HepG2 (cell line): Measurements from ENCODE around the gene MYH7. TPM values are rescaled to one million over a fixed set of nuclear protein-coding genes. Genes with fewer than 3 reads are reported as not detected.

ENCODE experiments used
- ARID2 ChIP-seq: sonication (generic); formaldehyde crosslinking; IDR thresholded peaks from 2 replicates; pipeline ENCODE4 v1.8.1; 2022; ENCODE audit warnings: mild to moderate bottlenecking, missing genetic modification reagents, borderline replicate concordance
- CC2D1A ChIP-seq: sonication (generic); formaldehyde crosslinking; IDR thresholded peaks from 2 replicates; pipeline ENCODE4 v1.8.1; 2023; ENCODE audit warnings: mild to moderate bottlenecking, missing genetic modification reagents
- CEBPB ChIP-seq: IDR thresholded peaks from 2 replicates; pipeline ENCODE4 v1.6.1; 2011; ENCODE audit warnings: low read depth, low read length, improper control_type of control experiment, borderline replicate concordance
- FOXA1 ChIP-seq, 2 experiments: fragments of 450-650 bp in 1 of 2; sonication (generic) in 1 of 2; formaldehyde crosslinking in 1 of 2; IDR thresholded peaks; 2 replicates each; pipeline versions ENCODE4 v1.4.0 to v1.6.1; 2016 to 2020; ENCODE audit warnings: missing genetic modification reagents in 1 of 2
- FOXO1 ChIP-seq: sonication (generic); formaldehyde crosslinking; IDR thresholded peaks from 2 replicates; pipeline ENCODE4 v1.4.0; 2020; ENCODE audit warnings: missing genetic modification reagents
- JARID2 ChIP-seq: sonication (generic); formaldehyde crosslinking; IDR thresholded peaks from 2 replicates; pipeline ENCODE4 v1.8.1; 2023; ENCODE audit warnings: missing genetic modification reagents, inconsistent platforms; ENCODE audit not compliant: insufficient replicate concordance
- KDM3A ChIP-seq: IDR thresholded peaks from 2 replicates; pipeline ENCODE4 v1.6.1; 2018; ENCODE audit warnings: low read depth, missing compliant biosample characterization
- MTA3 ChIP-seq: sonication (generic); formaldehyde crosslinking; IDR thresholded peaks from 2 replicates; pipeline ENCODE4 v1.4.0; 2020; ENCODE audit warnings: missing genetic modification reagents
- NFIB ChIP-seq: sonication (generic); formaldehyde crosslinking; IDR thresholded peaks from 2 replicates; pipeline ENCODE4 v1.9.0; 2021; ENCODE audit warnings: missing genetic modification reagents, mild to moderate bottlenecking, borderline replicate concordance
- NFRKB ChIP-seq: fragments of 450-650 bp; IDR thresholded peaks from 2 replicates; pipeline ENCODE4 v1.6.1; 2017
- PATZ1 ChIP-seq: sonication (generic); formaldehyde crosslinking; IDR thresholded peaks from 2 replicates; pipeline ENCODE4 v1.4.0; 2020; ENCODE audit warnings: missing genetic modification reagents
- U2AF2 ChIP-seq: fragments of 200-400 bp; formaldehyde crosslinking; IDR thresholded peaks from 2 replicates; pipeline ENCODE4 v1.6.1; 2017; ENCODE audit warnings: low read depth, mild to moderate bottlenecking, low read length
- ZBTB14 ChIP-seq: sonication (generic); formaldehyde crosslinking; IDR thresholded peaks from 2 replicates; pipeline ENCODE4 v1.4.0; 2020; ENCODE audit warnings: missing genetic modification reagents
- ZMAT3 ChIP-seq: sonication (generic); formaldehyde crosslinking; conservative IDR thresholded peaks from 2 replicates; pipeline ENCODE4 v1.7.0; 2021; ENCODE audit warnings: missing genetic modification reagents
- ZMYM4 ChIP-seq: sonication (generic); formaldehyde crosslinking; IDR thresholded peaks from 2 replicates; pipeline ENCODE4 v1.8.1; 2023; ENCODE audit warnings: mild to moderate bottlenecking, missing genetic modification reagents
- ZNF260 ChIP-seq: sonication (generic); formaldehyde crosslinking; IDR thresholded peaks from 2 replicates; pipeline ENCODE4 v1.4.0; 2020; ENCODE audit warnings: missing genetic modification reagents, low read depth, mild to moderate bottlenecking, borderline replicate concordance
- ZNF382 ChIP-seq: sonication (generic); formaldehyde crosslinking; IDR thresholded peaks from 2 replicates; pipeline ENCODE4 v1.5.0; 2020; ENCODE audit warnings: missing genetic modification reagents, mild to moderate bottlenecking, borderline replicate concordance
- ZNF644 ChIP-seq: IDR thresholded peaks from 2 replicates; pipeline ENCODE4 v1.6.1; 2016; ENCODE audit warnings: low read depth
- ZSCAN12 ChIP-seq: sonication (generic); formaldehyde crosslinking; IDR thresholded peaks from 2 replicates; pipeline ENCODE4 v1.9.0; 2021; ENCODE audit warnings: mild to moderate bottlenecking, missing genetic modification reagents
- polyA plus RNA-seq, 8 experiments: library from polyadenylated mRNA; depleted of rRNA in 3 of 8; stranded (reverse) in 7 of 8; unstranded in 1 of 8; fragments of >200 nt; fragmentation: Illumina TruSeq in 4 of 8; extraction: Trizol in 4 of 8; gene quantifications; 2 replicates each; pipeline versions ENCODE4 v1.2.1 to v1.2.3, GENCODE V29; 2011 to 2016; ENCODE audit warnings: low read depth in 4 of 8, missing spikeins in 1 of 8, mixed read lengths in 1 of 8; ENCODE audit not compliant: insufficient read depth in 1 of 8
- total RNA-seq, 5 experiments: library from RNA; depleted of rRNA; stranded (reverse); fragments of >200 nt; fragmentation: Illumina TruSeq; extraction: Trizol; gene quantifications; 2 replicates each; pipeline ENCODE4 v1.2.3, GENCODE V29; 2016; ENCODE audit warnings: low read depth in 1 of 5
- TF ChIP-seq, protein P1 (sequence below): sonication (generic); formaldehyde crosslinking; IDR thresholded peaks from 2 replicates; pipeline ENCODE4 v1.5.0; 2020; ENCODE audit warnings: missing genetic modification reagents, mild to moderate bottlenecking, borderline replicate concordance
- TF ChIP-seq, protein P2 (sequence below): sonication (generic); formaldehyde crosslinking; IDR thresholded peaks from 2 replicates; pipeline ENCODE4 v1.5.1; 2020; ENCODE audit warnings: missing genetic modification reagents, mild to moderate bottlenecking, borderline replicate concordance
- TF ChIP-seq, protein P3 (sequence below): sonication (generic); formaldehyde crosslinking; IDR thresholded peaks from 2 replicates; pipeline ENCODE4 v1.4.0; 2020; ENCODE audit warnings: mild to moderate bottlenecking, missing genetic modification reagents
- TF ChIP-seq, protein P4 (sequence below): sonication (generic); formaldehyde crosslinking; IDR thresholded peaks from 2 replicates; pipeline ENCODE4 v1.4.0; 2020; ENCODE audit warnings: missing genetic modification reagents; ENCODE audit errors: not compliant biosample characterization

MYH7 gene
- total and polyA plus RNA-seq, 2 of the 13 experiments (the other 11 are each of a cell fraction or from before 2014, with no cell fraction given), result 0.04 TPM; not detected in 1

DNA sequence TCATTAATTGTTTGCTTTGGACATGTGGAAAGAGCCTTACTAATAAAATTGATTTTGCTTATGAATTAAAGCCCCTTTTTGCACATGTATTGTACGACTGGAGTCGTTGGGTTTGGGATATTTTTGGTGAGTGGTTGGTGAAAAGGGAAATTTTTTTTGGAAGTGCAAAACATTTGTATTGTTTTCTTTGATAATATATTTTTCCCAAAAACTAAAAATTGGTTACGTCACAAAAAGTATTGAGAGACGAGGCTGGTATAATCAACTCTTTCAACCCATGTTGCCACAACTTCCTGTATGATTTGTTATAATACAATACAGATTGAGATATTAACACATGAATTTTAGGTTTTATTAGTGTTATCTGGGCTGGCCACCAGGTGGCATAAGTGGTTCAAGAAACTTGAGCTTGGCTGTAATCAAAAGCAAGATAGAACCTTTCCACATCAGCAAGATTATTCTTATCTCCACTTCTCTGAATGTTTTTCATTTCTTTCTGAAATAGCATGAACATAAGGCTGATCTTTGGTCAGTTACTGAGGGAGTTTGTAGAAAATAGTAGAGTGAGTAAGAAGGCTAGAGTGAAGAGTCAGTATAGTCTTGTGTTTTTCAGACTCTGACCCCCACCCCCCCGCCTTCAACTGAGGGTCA lies 42.8 kb upstream of the MYH7 start (continued):
- TF ChIP-seq ZBTB14 (CRISPR knock-in tag) (no peak), PATZ1 (CRISPR knock-in tag) (peak; percentile 38; the same call in 1 of the 2 replicates), ARID2 (CRISPR knock-in tag) (no peak), NFRKB (no peak), CC2D1A (no peak), CEBPB (no peak), ZSCAN12 (CRISPR knock-in tag) (no peak), ZMAT3 (CRISPR knock-in tag) (no peak; the same call in 1 of the 2 replicates), FOXO1 (CRISPR knock-in tag) (no peak; the same call in 1 of the 2 replicates), MTA3 (no peak), KDM3A (CRISPR knock-in tag) (0 out of 2 replicates have a peak, but pooled peaks have one; percentile 52), ZNF382 (CRISPR knock-in tag) (no peak), ZNF644 (CRISPR knock-in tag) (no peak), ZNF260 (CRISPR knock-in tag) (no peak), FOXA1 (IDR thresholded peaks at IDR 0.05) (no peak), FOXA1 (CRISPR knock-in tag; IDR thresholded peaks at IDR 0.05) (0 out of 2 replicates have a peak, but pooled peaks have one; percentile 18), U2AF2 (no peak), NFIB (CRISPR knock-in tag) (no peak), JARID2 (CRISPR knock-in tag) (no peak), ZMYM4 (CRISPR knock-in tag) (no peak)
- TF ChIP-seq, protein P1, sequence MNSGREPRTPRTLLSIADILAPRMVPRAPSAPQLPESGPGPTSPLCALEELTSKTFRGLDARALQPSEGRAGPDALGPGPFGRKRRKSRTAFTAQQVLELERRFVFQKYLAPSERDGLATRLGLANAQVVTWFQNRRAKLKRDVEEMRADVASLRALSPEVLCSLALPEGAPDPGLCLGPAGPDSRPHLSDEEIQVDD (CRISPR knock-in tag), result no peak
- TF ChIP-seq, protein P2, sequence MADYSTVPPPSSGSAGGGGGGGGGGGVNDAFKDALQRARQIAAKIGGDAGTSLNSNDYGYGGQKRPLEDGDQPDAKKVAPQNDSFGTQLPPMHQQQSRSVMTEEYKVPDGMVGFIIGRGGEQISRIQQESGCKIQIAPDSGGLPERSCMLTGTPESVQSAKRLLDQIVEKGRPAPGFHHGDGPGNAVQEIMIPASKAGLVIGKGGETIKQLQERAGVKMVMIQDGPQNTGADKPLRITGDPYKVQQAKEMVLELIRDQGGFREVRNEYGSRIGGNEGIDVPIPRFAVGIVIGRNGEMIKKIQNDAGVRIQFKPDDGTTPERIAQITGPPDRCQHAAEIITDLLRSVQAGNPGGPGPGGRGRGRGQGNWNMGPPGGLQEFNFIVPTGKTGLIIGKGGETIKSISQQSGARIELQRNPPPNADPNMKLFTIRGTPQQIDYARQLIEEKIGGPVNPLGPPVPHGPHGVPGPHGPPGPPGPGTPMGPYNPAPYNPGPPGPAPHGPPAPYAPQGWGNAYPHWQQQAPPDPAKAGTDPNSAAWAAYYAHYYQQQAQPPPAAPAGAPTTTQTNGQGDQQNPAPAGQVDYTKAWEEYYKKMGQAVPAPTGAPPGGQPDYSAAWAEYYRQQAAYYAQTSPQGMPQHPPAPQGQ (CRISPR knock-in tag), result no peak
- TF ChIP-seq, protein P3, sequence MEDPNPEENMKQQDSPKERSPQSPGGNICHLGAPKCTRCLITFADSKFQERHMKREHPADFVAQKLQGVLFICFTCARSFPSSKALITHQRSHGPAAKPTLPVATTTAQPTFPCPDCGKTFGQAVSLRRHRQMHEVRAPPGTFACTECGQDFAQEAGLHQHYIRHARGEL, result no peak
- TF ChIP-seq, protein P4, sequence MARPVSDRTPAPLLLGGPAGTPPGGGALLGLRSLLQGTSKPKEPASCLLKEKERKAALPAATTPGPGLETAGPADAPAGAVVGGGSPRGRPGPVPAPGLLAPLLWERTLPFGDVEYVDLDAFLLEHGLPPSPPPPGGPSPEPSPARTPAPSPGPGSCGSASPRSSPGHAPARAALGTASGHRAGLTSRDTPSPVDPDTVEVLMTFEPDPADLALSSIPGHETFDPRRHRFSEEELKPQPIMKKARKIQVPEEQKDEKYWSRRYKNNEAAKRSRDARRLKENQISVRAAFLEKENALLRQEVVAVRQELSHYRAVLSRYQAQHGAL (CRISPR knock-in tag), result no peak
